GM21619 (cell line): Measurements from ENCODE around the gene GABBR2.

Experiments
- ATAC-seq: cut with Tn5 transposase; IDR thresholded peaks from one replicate; pipeline ENCODE4 v1.9.1; 2021; ENCODE audit not compliant: unreplicated experiment

GABBR2 gene

GRCh38 chr9:98453589-98454311, 255.0 kb downstream of the GABBR2 start:
- no peak for ATAC-seq

GRCh38 chr9:98451576-98451975, 257.2 kb downstream of the GABBR2 start:
- ATAC-seq, result no peak

DNA sequence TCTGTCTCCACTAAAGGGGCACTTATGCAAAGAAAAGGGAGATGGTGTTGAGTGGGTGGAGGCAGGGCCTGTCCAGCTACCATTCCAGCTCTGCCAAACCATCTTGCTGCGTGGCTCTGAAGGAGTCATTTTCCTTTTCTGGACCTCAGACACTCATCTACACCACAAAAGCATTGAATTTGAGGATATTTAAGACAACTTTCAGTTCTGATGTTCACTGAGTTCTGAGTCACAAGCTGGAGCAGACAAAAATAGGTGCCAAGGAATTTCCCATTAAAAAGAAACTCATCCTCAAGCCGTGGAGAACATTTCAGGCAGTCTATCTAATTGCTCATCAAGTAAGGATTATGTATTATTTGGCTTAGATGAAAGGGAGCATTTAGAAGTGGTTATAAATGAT, 258.2 kb downstream of the GABBR2 start:
- no peak for ATAC-seq

GRCh38 chr9:98449871-98450270, 258.9 kb downstream of the GABBR2 start:
- no peak for ATAC-seq

- no peak for ATAC-seq
Measured at GRCh38 chr9:98445576-98445975, 263.2 kb downstream of the GABBR2 start.

GRCh38 chr9:98444601-98445000, 264.1 kb downstream of the GABBR2 start:
- ATAC-seq, result no peak

- no peak for ATAC-seq
Measured at GRCh38 chr9:98442541-98442940, 266.2 kb downstream of the GABBR2 start.

DNA sequence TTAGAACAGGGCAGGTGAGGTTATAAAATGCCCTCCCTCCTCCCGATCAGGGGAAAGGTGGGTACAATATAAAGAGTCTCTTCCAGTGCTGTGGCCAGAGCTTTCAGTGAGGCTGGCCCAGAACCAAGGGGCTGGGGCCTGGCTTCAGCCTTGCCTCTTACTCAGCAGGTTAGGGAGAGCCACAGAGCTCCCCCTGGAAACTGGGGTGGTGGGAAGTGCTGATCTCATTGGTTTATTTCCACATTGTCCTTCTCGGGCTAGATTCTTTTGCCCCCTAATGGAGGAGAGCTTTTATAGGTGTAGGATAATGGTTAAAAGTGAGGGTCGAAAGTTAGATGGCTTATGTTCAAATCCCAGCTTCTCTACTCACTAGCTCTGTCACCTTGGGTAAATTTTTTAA, 266.6 kb downstream of the GABBR2 start:
- no peak for ATAC-seq

- ATAC-seq, result no peak
Measured at GRCh38 chr9:98438666-98439065, 270.1 kb downstream of the GABBR2 start.

DNA sequence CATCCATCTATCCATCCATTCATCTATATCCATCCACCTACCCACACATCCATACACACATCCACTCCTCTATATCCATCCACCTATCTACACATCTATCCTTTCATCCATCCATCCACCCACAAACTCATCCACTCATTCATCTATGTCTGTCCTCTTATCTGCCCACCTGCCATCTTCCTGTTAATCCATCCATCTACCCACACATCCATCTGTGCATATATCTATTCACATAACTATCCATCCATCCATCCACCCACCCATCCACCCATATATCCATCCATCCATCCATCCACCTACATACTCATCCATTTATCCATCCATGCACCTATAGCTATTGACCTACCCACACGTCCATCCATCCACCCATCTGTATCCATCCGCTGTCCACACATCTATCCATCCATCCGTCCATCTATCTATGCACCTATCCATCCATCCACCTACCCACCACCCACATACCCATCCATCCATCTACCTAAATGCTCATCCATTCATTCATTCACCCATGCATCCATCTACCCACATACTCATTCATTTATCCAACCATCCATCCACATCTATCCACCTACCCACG, 271.2 kb downstream of the GABBR2 start:
- ATAC-seq, result no peak

DNA sequence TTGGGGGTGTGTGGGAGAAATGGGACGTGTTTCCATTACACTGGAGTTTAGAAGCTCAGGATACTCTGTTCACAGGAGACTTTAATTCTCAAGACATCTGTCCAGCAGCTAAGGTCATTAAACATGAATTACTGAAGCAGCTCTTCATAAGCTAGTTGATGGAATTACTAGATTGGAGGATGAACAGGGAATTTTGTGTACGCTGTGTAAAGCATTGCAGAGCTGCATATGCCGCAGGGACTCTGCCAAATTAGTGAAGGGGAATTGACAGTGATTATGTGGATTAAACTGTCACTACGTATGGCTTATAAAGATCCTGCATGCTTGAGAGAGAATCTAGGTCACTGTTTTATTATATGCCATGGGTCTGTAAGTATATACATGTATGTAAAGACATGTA, 275.8 kb downstream of the GABBR2 start:
- ATAC-seq, result no peak

GRCh38 chr9:98432134-98432533, 276.6 kb downstream of the GABBR2 start:
- no peak for ATAC-seq

GRCh38 chr9:98430535-98431292, 278.0 kb downstream of the GABBR2 start:
- no peak for ATAC-seq

GRCh38 chr9:98429613-98430012, 279.1 kb downstream of the GABBR2 start:
- ATAC-seq, result no peak

DNA sequence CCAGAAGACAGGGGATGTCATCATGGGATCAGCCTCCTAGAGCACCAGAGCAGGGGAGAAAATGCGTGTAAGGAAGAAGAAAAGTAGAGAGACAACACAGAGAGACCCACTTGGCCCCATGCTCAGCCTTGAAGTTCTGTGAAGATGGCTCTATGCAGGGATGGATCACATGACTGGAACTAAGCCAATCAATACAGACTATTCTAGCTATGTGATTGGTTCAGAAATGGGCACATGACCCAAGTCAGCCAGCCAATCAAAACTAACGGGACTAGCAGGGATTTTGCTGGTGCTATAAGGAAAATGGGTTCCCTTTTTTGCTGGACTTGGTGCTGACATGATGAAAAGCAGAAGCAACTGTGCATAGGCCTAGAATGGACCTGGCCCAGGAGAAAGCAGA, 280.3 kb downstream of the GABBR2 start:
- no peak for ATAC-seq

DNA sequence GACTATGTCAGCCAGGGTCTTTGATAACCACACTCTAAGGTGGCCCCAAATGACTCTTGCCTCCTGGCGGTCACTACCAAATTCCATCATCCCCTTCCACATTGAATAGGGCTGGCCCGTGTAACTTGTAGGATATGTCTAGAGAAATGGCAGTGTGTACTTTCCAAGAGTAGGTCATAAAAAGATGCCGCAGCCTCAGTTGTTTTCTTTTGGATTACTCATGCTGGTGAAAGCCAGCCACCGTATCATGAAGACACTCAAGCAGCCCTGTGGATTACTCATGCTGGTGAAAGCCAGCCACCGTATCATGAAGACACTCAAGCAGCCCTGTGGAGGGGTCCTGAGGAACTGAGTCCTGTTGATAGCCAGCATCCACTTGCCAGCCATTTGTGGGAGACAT, 281.2 kb downstream of the GABBR2 start:
- no peak for ATAC-seq

- ATAC-seq, result no peak
Measured at GRCh38 chr9:98425079-98425478, 283.7 kb downstream of the GABBR2 start.

- ATAC-seq, result no peak
Measured at GRCh38 chr9:98419260-98419603, 289.5 kb downstream of the GABBR2 start.

DNA sequence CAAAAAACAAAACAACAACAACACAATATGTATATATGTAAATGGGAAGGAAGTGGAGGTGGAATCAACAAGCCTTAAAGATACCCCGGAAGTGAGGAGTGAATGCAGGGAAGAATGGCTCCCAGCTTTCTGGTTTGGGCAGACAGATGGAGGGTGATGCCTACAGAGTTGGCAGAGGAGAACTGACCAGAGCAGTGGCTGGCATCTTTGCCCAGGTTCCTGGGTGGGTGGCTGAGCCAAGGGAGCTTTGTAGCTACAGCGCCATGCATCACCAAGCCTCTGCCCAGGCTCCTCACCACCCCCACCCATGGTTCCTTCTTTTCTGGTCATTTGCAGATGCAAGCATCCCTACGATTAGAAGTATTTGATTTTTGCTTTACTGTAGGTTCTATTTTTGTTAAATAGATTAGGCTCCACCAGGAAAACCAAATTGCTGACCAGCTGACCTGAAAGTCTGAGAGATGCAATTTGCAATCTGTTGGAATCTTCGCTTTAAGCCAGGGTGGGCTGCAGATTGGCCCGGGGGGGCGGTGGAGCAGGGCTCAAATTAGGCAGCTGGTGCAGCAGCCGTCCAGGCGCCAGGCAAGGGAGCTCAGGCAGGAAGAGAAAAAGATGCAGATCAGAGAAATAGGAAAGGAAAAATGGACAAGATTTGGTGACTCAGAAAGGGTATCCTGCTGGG, 290.0 kb downstream of the GABBR2 start:
- no peak for ATAC-seq

DNA sequence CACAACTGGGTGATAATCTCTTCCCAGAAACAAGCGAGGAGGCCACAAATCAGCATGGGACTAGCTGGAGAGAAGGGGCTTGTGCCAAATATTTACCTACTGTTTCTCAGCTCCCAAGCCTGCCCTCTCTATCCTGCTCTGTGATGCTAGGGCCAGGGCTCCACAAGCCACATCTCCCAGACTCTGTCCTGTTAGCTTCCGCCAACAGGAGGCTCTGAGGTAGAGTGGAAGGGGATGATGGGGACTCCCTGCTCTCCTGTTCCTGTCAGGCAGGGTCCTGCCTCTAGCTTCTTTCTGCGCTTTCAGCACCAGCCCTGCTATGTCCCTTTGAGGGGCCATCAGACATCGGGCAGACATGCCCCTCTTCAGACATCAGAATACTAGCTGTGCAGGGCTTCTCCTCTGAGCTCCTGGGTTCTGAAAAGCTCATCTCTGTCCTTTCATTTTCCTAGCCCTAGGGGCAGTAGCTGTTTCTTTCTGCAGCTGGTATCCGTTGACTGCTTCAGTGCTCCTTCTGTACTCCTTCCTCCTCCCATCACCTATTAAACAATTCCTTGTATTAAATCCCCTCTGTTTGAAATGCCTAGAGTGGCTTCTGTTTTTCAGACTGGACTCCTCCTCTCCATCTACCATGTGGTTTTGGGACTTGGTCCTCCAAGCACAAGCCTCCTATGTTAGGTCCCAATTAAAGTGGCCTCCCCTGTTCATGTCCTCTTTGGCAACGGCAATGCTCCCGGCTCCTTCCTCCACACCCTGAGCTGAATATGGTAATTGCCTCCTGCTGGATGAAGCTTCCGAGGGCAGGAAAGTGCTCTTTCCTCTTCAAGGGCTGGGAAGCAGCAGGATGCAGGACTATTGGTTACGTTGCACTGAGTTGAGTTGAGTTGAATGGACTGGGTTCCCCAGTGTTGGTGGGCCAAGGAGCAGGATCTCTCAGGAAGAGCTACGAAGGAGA, 292.2 kb downstream of the GABBR2 start:
- ATAC-seq, result no peak

- no peak for ATAC-seq
Measured at GRCh38 chr9:98415782-98416181, 293.0 kb downstream of the GABBR2 start.
